GM18526 (cell line): ENCODE results near the gene SPRR4.

Experiments
- POLR2A ChIP-seq: IDR thresholded peaks from 3 replicates; pipeline ENCODE4 v1.6.1; 2011; ENCODE audit not compliant: insufficient read length; ENCODE audit errors: extremely low read depth

The SPRR4 gene

DNA sequence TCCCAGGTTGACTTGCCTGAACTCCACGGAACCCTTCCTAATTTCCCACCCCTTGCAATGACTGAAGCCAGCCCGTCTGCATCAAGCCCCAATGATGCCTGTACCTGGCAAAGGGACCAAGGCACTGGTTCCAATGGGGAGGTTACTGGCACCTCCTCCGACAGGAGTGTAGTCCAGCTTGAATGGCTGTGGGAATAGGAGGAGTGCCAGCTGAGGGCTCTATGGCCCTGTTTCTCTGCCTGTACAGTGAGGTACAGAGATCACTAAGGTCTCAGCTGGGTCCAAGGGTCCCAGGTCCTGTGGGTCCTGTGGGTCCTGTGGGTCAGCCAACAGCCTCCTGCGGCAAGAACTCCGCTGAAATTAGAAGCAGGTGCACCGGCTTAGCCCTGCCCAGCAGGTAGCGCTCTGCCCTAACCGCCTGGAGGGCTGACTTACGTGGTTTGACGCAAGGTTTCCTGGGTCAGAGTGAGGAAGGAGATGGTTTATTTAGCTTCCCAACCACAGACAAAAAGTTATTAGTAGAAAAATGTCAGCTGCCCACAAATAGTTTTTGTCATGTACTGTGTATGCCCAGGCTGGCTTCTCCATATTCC is 9.9 kb upstream of the SPRR4 start:
- TF ChIP-seq POLR2A = no peak

DNA sequence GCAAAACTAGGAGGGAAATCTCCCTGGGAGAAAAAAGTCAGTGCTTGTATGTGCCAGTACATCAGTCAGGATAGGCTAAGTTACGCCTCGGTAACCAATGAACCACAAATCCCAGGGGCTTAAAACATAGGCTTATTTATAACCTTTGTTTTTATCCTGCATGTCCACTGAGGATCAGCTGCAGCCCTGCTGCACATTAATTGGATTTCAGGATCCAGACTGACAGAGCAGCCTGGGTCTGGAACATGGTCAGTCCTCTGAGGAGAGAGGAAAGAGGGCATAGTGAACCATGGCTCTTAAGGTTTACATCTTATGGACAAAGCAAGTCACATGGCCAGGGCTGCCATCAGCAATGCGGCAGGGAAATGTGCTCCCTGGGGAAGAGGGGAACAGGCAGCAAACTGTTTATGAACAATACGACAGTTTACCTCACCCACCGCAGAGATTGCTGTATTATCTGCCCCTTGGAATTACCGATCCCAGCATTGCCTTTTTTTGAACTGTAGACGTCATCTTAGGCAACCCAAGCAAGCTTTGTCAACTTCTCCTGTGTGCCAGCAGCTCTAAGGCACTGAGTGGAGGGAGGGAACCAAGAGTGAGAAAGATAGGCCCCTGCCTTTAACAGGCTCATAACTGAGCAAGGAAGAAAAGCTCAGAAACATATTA is 9.1 kb upstream of the SPRR4 start:
- TF ChIP-seq POLR2A = no peak

DNA sequence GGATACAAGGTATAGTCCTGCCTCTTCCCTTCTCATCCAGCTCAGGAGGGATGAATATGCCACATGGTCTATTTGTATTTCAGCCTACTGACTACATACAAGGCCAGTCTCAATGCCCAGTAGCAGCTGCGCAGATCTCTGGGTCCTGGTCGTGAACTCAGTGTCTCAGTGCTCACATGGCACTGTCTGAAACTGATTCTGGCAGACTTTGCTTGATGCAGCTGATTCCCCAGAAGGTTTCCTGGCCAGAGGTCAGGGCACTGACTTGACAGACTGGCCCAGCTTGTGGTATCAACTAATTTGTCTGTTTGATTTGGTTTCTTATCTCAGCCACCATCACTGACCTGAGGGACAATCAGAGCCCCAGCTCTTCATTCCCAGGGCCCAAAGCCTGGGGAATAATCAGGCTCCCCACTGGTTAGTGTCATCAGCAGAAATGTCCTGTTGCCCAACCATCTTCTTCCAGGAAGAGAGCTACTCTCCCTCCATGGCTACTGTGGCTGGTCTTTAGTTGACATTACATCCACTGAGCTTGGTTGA is 7.5 kb upstream of the SPRR4 start:
- no peak for TF ChIP-seq POLR2A

DNA sequence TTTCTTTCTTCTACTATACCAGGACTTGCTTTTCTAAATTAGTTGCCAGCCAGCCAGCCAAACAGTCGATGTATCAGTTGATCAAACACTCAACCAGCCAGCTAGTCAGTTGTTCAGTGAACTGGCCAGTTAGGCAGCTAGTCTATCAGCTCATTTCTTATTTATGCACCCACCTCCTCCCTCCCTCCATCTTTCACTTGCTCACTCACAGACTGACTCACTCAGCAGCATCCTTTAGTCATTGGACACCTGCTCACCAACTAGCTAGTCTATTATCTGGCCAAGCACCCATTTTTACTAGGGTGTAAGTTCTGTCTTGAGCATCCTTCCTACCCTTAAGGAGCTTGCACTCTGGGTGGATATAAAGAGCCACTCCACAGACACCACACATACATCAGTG is 5.9 kb upstream of the SPRR4 start:
- TF ChIP-seq POLR2A = no peak

DNA sequence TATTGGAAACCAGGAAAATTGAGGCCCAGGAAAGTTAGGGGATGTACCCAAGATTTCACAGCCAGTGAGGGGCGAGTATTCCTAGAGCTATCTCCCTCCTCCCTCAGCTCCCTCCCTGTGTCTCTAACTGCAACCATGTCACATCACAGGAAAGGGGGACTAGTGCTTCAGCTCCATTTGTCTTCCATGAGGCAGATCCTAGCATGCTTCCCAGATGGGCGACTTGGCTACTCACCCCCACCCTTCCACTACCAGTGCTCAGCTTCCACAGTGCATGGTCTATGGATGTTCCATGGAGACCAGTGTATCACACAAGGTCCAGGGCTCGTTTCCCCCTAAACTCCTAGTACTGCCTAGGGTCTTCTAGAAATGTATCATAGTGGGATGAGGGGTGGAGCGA is 4.6 kb upstream of the SPRR4 start:
- no peak for TF ChIP-seq POLR2A

DNA sequence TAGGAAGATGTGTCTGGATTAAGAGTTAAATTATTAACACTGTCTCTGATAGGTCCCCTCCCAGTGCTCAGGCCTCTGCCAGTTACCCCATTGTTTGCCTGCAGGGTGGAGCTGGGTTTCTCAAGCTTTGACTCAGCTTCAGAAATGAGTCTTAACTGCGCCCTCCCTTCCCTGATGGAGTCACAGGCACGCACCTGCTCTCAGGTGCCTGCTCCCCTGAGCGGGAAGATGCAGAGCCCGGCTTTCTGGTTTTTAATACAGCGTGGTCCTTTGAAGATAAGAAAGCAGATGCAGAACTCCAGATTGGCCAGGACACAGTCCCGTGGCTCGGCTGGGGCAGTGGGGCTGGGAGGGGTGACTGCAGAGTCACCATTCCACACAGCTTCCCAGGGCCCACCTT is 3.2 kb upstream of the SPRR4 start:
- no peak for TF ChIP-seq POLR2A

DNA sequence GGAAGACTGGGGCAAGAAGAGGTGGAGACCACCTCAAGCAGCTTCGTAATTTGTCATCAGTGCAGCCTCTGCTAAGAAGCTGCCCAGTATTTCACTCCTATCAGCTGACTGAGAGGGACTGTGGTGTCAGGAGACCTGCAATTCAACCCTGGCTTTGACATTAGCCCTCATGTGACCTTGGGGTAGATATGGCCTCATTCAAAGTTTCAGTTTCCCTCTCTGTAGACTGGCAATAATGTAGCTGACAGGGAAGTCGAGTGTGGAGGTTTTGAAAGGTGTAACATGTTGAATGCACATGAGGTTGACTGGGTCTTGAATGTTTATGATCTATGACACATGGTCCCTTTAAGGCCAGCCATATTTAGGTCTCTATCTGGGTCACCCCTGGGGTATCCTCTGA is 2.2 kb upstream of the SPRR4 start:
- TF ChIP-seq POLR2A = no peak

DNA sequence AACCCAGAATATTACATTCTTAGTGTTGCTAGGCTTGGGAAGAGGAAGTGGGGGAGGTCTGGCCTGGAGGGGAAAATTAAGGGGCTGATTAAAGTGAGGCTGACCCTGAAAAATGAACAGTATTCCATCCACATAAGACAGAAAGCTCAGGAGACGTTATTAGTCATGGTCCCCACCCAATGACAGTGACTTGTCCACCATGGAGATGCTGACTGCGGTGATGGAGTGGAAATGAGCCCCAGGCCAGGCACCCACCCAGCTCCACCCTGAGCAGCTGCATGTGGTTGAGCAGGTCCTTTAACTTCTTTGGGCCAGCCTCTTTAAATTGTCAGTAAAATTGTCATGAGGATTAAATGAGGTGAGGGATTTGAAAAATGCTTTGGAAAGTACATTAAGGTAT is 1.4 kb upstream of the SPRR4 start:
- no peak for TF ChIP-seq POLR2A

DNA sequence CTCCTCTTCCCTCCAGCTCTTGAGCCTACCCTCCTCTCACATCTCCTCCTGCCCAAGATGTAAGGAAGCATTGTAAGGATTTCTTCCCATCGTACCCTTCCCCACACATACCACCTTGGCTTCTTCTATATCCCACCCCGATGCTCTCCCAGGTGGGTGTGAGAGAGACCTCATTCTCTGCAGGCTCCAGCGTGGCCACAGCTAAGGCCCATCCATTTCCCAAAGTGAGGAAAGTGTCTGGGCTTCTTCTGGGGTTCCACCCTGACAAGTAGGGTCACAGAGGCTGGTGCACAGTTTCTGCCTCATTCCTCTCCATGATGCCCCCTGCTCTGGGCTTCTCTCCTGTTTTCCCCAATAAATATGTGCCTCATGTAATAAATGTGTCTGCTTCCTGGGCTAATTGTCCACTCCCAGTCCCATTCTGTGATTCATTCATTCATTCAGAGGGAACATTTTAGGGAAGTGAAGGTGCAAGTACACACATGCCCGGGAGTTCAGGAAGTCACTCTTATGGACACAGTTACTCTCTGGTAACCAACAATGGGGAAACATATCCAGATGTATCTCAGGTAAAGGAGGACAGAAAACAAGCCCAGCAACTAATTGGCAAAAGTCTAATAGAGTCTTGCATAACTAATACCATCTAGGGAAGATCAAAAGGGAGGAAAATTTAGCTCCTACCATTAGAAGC is 1.9 kb downstream of the SPRR4 start:
- TF ChIP-seq POLR2A = no peak

DNA sequence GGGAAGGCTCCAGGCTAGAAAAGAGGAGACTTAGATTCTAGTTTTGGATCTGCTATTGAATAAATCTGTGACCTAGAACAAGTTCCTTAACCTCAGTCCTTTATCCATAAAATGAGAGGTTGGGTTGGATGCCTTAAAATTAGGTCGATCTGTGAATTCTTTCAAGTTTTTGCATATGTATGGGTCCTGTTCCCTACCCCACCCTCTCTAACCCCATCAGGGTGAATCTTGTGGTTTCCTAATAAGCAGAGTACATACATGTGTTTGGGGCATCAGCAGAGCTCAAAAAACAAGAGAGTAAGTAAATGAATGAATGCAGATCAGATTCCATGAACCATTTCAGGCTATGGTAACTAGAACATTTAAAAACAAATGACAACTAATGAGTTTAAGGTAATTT is 6.2 kb downstream of the SPRR4 start:
- no peak for TF ChIP-seq POLR2A

DNA sequence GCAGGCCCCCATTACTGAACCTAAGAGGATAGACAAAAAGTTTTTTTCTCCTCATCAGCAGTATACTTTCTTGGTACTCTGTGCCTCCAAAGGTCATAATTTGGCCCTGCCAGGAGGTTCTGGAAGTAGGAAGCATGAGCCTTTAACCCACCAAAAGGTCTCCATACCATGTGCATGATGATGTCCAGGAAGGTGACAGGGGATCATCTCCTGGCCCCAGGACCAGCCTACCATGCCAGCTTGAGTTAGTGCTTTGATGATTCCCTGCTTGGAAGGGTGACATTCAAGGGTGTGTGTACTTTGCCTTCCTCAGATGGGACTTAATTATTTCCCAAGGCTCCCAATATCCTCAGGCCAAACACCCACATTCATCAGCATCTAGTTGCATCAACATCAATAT is 7.2 kb downstream of the SPRR4 start:
- no peak for TF ChIP-seq POLR2A

DNA sequence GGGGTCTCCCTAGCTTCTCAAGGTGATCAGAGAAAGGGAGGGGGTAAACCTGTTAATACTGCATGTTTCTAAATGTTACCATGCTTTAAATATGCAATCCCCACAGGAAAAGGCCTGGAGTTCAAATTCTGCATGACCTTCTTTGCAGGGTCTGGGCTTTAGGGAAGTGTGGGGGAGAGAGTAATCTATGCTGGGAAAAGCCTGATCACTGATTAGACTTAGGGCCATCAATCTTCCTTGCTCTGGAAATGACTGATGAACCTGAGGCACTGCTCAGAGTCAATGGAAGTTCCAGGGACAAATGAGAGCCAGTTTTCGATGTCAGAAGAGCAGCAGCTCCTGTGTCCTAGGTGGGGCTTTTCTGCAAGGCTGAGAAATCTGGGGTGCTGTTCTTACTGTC is 10.2 kb downstream of the SPRR4 start:
- TF ChIP-seq POLR2A = no peak

DNA sequence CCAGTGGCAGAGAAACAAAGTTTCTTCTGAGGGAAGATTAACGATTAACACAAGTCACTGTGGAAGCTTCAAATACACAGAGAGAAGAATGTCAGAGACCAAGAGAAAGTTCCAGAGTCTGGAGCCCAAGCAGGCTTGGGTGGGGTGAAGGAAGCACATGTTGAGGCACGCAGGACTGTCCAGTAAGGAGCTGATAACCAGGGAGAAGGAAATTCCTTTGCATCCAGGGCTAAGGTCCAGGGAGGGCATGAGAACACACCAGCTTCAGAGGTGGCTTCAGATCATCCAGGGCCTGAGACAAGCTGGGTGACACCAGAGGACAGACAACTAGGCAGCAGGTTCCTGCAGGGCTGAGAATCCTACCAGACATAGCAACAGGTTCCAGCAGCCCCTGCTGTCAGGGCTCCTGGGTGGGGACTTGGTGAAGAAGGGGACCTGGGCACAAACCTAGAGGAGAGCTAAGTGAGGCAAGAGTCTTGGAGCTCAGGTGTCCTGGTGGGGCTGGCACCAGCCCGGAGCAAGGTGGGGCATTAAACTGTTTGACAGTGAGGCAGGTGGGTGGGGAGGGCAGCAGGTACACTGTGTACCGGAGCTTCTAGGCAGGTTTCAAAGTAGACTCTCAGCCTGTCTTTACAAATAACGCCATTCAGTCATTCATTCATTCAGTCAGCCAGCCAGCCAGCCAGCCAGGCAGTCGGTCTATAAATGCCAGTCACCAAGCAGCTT is 10.9 kb downstream of the SPRR4 start:
- no peak for TF ChIP-seq POLR2A

DNA sequence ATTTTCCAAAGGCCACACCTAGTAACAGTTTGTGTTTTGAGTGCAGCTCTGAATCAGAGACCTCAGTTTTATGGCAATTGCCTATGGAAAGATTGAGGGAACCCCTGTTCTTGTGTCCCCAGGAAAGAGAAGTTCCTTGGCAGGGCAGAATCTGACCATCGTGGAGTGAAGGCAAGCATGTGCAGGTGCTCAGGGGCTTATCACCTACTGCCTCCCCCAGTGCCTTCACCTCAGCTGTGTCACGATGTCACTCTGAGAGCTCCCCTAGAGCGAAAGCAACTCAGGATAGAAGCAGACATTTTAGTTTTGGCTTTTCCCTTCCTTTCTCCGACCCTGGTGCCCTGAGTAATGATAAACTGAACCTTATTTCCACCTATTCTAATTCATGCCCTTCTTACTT is 11.6 kb downstream of the SPRR4 start:
- no peak for TF ChIP-seq POLR2A

DNA sequence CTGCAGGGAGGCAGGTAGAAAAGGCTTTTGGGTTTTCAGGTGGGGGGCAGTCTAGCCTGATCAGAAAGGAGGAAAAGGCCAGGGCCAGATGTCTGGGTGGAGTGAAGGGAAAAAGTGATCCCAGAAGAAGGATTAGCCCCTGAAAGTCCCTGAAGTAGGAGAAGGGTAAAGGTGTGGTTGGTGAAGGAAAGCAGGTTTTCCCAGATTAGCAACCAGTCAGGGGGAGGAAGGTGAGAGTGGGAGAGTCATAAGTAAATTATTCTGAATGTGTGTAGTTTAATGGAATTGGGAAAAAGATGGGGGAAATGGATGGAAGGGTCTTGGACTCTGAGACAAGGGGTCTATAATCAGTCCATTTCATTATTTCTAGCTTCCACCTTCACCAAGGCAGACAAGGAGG is 12.8 kb downstream of the SPRR4 start:
- no peak for TF ChIP-seq POLR2A

DNA sequence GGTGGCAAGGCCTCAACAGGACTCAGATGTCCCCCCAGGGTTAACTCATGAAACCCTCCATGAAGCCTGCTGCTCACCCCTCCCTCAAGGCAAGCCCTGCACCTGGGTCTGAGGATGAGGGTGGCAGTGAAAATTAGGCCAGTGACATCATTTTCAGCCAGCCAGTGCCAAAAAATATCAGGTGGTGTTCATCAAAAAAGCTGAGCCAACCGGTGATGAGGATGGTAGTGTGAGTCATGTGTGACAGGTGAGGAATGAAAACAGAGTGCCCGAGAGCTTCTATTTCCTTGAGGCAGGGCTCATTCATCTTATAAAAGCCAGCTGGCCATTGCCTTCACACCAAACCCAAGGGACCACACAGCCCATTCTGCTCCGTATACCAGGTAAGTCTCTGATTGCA is 13.3 kb downstream of the SPRR4 start, which contains the start of gene SPRR1A:
Gene SPRR1A (plus strand): TSS at position 339 of the 400 bp plus-strand sequence. CDS start 1,150 bp downstream, outside the sequence.
- TF ChIP-seq POLR2A = no peak
